Measurements from ENCODE around the gene AKAP10. TPM values are rescaled to one million over a fixed set of nuclear protein-coding genes. Genes with fewer than 3 reads are reported as not detected.

The AKAP10 gene
- total RNA-seq, 1 experiment from 2014 or later, result 20.2 TPM

DNA sequence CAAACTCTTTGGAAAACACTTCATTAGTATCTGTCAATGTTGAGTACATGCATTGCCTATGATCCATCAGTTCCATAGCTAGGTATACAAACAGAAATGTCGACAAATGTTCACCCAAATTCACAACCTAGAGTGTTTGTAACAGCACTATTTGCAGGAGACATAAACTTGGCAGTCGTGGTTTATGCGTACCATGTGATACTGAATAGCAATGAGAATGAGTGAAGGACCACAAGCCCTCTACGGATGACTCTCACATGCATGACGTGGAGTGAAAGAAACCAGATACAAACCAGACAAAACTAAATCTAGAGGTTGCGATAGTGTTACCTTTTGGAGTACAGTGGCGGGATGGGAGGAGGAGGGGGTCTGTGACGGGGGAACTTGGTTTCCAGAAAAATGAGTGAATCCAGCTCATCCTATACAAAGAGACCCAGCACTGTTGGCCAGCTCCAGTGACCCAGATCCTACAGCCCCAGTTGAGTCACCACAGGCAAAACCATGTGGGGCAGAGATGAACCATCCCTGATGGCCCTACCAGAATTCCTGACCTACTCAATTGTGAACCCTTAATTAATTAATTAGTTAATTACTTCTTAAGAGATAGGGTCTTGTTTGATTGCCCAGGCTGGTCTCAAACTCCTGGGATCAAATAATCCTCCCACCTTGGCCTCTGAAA is 94.0 kb downstream of the AKAP10 start:
- no peaks in the 10 kb centered on the region for H3K79me2 ChIP-seq (ENCODE audit: insufficient read depth, low read length)
- H3K4ac ChIP-seq (ENCODE audit: low read depth, low read length), result no peak overlapping the region
- H3K4me1 ChIP-seq (ENCODE audit: insufficient read depth, low read length), result no peaks in the 10 kb centered on the region
- TF ChIP-seq, protein P1, sequence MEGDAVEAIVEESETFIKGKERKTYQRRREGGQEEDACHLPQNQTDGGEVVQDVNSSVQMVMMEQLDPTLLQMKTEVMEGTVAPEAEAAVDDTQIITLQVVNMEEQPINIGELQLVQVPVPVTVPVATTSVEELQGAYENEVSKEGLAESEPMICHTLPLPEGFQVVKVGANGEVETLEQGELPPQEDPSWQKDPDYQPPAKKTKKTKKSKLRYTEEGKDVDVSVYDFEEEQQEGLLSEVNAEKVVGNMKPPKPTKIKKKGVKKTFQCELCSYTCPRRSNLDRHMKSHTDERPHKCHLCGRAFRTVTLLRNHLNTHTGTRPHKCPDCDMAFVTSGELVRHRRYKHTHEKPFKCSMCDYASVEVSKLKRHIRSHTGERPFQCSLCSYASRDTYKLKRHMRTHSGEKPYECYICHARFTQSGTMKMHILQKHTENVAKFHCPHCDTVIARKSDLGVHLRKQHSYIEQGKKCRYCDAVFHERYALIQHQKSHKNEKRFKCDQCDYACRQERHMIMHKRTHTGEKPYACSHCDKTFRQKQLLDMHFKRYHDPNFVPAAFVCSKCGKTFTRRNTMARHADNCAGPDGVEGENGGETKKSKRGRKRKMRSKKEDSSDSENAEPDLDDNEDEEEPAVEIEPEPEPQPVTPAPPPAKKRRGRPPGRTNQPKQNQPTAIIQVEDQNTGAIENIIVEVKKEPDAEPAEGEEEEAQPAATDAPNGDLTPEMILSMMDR (conservative IDR thresholded peaks at IDR 0.05), result no peak
- H3K9ac ChIP-seq (ENCODE audit: extremely low read depth, insufficient read length, low read length), result no peak overlapping the region
- no peak overlapping the region for H2BK5ac ChIP-seq (ENCODE audit: insufficient read length, low read length)
- H4K91ac ChIP-seq (ENCODE audit: insufficient read length, low read depth, low read length), result no peak overlapping the region
- no peak overlapping the region for H3K18ac ChIP-seq (ENCODE audit: insufficient read length, low read depth, low read length)
- no peaks in the 10 kb centered on the region for H3K36me3 Mint-ChIP-seq (ENCODE audit: insufficient read depth in 1 of 3, low read depth in 3 of 3)
- no peak overlapping the region for H2BK12ac ChIP-seq (ENCODE audit: insufficient read length, low read depth, low read length)
- H3K27me3 Mint-ChIP-seq (ENCODE audit: low read depth), result no peaks in the 10 kb centered on the region
- no peaks in the 10 kb centered on the region for H3K4me1 Mint-ChIP-seq
- no peaks in the 10 kb centered on the region for H3K23me2 ChIP-seq (ENCODE audit: insufficient read length, low read depth, low read length, poor library complexity, severe bottlenecking)
- H3K9me3 ChIP-seq (ENCODE audit: control insufficient read depth, low read depth, low read length), result no peaks in the 10 kb centered on the region
- no peak overlapping the region for H3K23ac ChIP-seq (ENCODE audit: insufficient read length, low read depth, low read length)
- DNase-seq, result no peak
- no peak overlapping the region for H3T11ph ChIP-seq (ENCODE audit: low read length)
- no peaks in the 10 kb centered on the region for H4K20me1 ChIP-seq (ENCODE audit: control insufficient read depth, insufficient read depth, insufficient read length)
- H3K14ac ChIP-seq (ENCODE audit: insufficient read depth, low read length), result no peak overlapping the region
- H3K27me3 ChIP-seq (ENCODE audit: insufficient read depth, low read length), result no peaks in the 10 kb centered on the region
- H3K79me1 ChIP-seq (ENCODE audit: insufficient read depth, low read depth, low read length, poor library complexity, severe bottlenecking), result no peaks in the 10 kb centered on the region
- no peak overlapping the region for H3K27ac Mint-ChIP-seq
- no peaks in the 10 kb centered on the region for H3K9me3 Mint-ChIP-seq
- no peak overlapping the region for H2BK120ac ChIP-seq (ENCODE audit: low read depth, low read length, poor library complexity, severe bottlenecking)
- H3K27ac ChIP-seq (ENCODE audit: insufficient read length, low read depth, low read length), result no peak overlapping the region
- WGBS (ENCODE audit: extremely low coverage, insufficient read length, low lambda C conversion rate), result no CpG with 5 or more reads among the region's 8 CpGs
- H2BK20ac ChIP-seq (ENCODE audit: low read depth, low read length, poor library complexity, severe bottlenecking), result no peak overlapping the region
- H4K8ac ChIP-seq (replicated peaks; ENCODE audit: insufficient read length, low read depth, low read length), result no peak overlapping the region
- H4K5ac ChIP-seq (ENCODE audit: insufficient read length, low read depth, low read length), result no peak overlapping the region
- H3K4me2 ChIP-seq (ENCODE audit: insufficient read depth, insufficient read length, low read length), result no peak overlapping the region
- H2AFZ ChIP-seq (ENCODE audit: low read length), result no peak overlapping the region
- H3K4me3 Mint-ChIP-seq, result no peak overlapping the region
- no peak overlapping the region for H3K56ac ChIP-seq (ENCODE audit: insufficient read length, low read depth, low read length)
- H2BK15ac ChIP-seq (ENCODE audit: low read depth, low read length), result no peak overlapping the region
- no peak overlapping the region for H2AK5ac ChIP-seq (ENCODE audit: insufficient read length, low read length)
